K562 (cell line): Measurements from ENCODE around the gene URAD. TPM values are rescaled to one million over a fixed set of nuclear protein-coding genes. Genes with fewer than 3 reads are reported as not detected.

Experiments
- ATAC-seq: fragments of 200-7000 bp; cut with Tn5 transposase; 3 replicates; pipeline ENCODE4 v1.9.1; 2020; ENCODE audit warnings: moderate library complexity
- BruUV-seq: library from RNA; stranded (reverse); fragments of 400-500 nt; replicated peaks from 2 replicates; lab custom pipeline; 2021; lab: Mats Ljungman, UMichigan
- CTCF ChIA-PET: fragments of 300-600 bp; formaldehyde crosslinking; extraction: SDS; loops from one replicate; lab custom pipeline; 2021; ENCODE audit warnings: low intra/inter-chr PET ratio; lab: Yijun Ruan, JAX
- POLR2A ChIA-PET: fragments of 300-600, 350-650 bp; sonication (Branson Sonifier 250); formaldehyde crosslinking; extraction: SDS; loops from one replicate; lab custom pipeline; 2021; ENCODE audit warnings: antibody characterized with exemption, inconsistent platforms; lab: Yijun Ruan, JAX
- DNase-seq, 4 experiments: peaks; one replicate each; pipeline versions ENCODE4 v3.0.0 to v3.0.0-alpha.2; 2011 to 2018; ENCODE audit warnings: low spot score in 3 of 4, mixed read lengths in 3 of 4; ENCODE audit errors: extremely low read depth in 1 of 4
- FAIRE-seq: peaks from 2 replicates; lab custom pipeline; 2011; peaks lifted over from hg19 to GRCh38; lab: Jason Lieb, UNC
- H2AFZ ChIP-seq: 2 replicates; pipeline ENCODE4 v1.6.0; 2011; ENCODE audit warnings: low read depth, low read length, control low read depth, inconsistent platforms
- H3K27ac ChIP-seq: fragments of 200-600 bp; 3 replicates; pipeline ENCODE4 v1.8.0; 2011; ENCODE audit warnings: low read depth, mild to moderate bottlenecking, control low read depth, inconsistent platforms, low read length, moderate library complexity, mixed read lengths; ENCODE audit errors: extremely low read depth
- H3K27me3 ChIP-seq, 2 experiments: fragments of 300-600 bp in 1 of 2; 2 replicates in 1 of 2; 3 replicates in 1 of 2; pipeline versions ENCODE4 v1.6.0 to v1.8.0; 2011; ENCODE audit warnings: inconsistent platforms in 2 of 2, low read length in 2 of 2, mild to moderate bottlenecking in 1 of 2, mixed read lengths in 1 of 2, moderate library complexity in 1 of 2; ENCODE audit not compliant: control insufficient read depth in 2 of 2, insufficient read depth in 2 of 2
- H3K36me3 ChIP-seq: fragments of 300-600 bp; 3 replicates; pipeline ENCODE4 v1.8.0; 2011; ENCODE audit warnings: mild to moderate bottlenecking, low read length, inconsistent platforms; ENCODE audit not compliant: control insufficient read depth, insufficient read depth
- H3K4me1 ChIP-seq, 2 experiments: fragments of 200-600 bp in 1 of 2; replicated peaks in 1 of 2; 2 replicates in 1 of 2; 3 replicates in 1 of 2; pipeline versions ENCODE4 v1.5.1 to v1.8.0; 2011; ENCODE audit warnings: inconsistent platforms in 2 of 2, low read length in 2 of 2, mild to moderate bottlenecking in 1 of 2, mixed read lengths in 1 of 2, moderate library complexity in 1 of 2; ENCODE audit not compliant: control insufficient read depth in 2 of 2, insufficient read depth in 2 of 2
- H3K4me2 ChIP-seq: 2 replicates; pipeline ENCODE4 v1.6.1; 2011; ENCODE audit warnings: low read length, control low read depth, inconsistent platforms, mixed read lengths; ENCODE audit not compliant: insufficient read depth
- H3K4me3 ChIP-seq: fragments of 200-600 bp; sonication (generic), shearing (Covaris generic); 2 replicates; pipeline ENCODE4 v1.5.1; 2016; ENCODE audit warnings: control low read depth, inconsistent platforms
- H3K79me2 ChIP-seq: fragments of 200-600 bp; 3 replicates; pipeline ENCODE4 v1.8.0; 2011; ENCODE audit warnings: low read length, inconsistent platforms; ENCODE audit not compliant: control insufficient read depth, insufficient read depth
- H3K9ac ChIP-seq, 2 experiments: 2 replicates each; pipeline versions ENCODE4 v1.6.0 to v1.6.1; 2011; ENCODE audit warnings: low read depth in 2 of 2, low read length in 2 of 2, control low read depth in 1 of 2, inconsistent platforms in 1 of 2, mild to moderate bottlenecking in 1 of 2, mixed read lengths in 1 of 2; ENCODE audit not compliant: insufficient read depth in 1 of 2
- H3K9me1 ChIP-seq: one replicate; pipeline ENCODE4 v1.6.0; 2011; ENCODE audit warnings: inconsistent platforms, mild to moderate bottlenecking, low read length, moderate library complexity; ENCODE audit not compliant: control insufficient read depth, insufficient read depth
- H3K9me3 ChIP-seq: replicated peaks from 2 replicates; pipeline ENCODE4 v1.5.1; 2011; ENCODE audit warnings: low read depth, low read length, inconsistent platforms; ENCODE audit not compliant: control insufficient read depth, insufficient read depth
- H4K20me1 ChIP-seq: replicated peaks from 2 replicates; pipeline ENCODE4 v1.6.1; 2011; ENCODE audit warnings: low read length, inconsistent platforms, mixed read lengths; ENCODE audit not compliant: control insufficient read depth, insufficient read depth
- BACH1 ChIP-seq: fragments of 200-800 bp; sonication (Bioruptor generic); IDR thresholded peaks from 2 replicates; pipeline ENCODE4 v1.6.1; 2016; ENCODE audit warnings: missing genetic modification characterization, missing compliant biosample characterization
- CBX8 ChIP-seq: fragments of 200-600 bp; sonication (generic); IDR thresholded peaks from 2 replicates; pipeline ENCODE4 v1.6.1; 2012; ENCODE audit warnings: borderline replicate concordance, mixed run types, low read depth, mild to moderate bottlenecking, moderate library complexity, mixed read lengths, low read length, control low read depth, inconsistent platforms; ENCODE audit not compliant: poor library complexity, severe bottlenecking; ENCODE audit errors: extremely low read depth
- YY1 ChIP-seq, 3 experiments: IDR thresholded peaks; 2 replicates each; pipeline ENCODE4 v1.6.1; 2011; ENCODE audit warnings: low read length in 2 of 3, mild to moderate bottlenecking in 2 of 3, moderate library complexity in 2 of 3, borderline replicate concordance in 1 of 3, control low read depth in 1 of 3, low read depth in 1 of 3; ENCODE audit not compliant: insufficient read depth in 3 of 3, insufficient replicate concordance in 2 of 3, control insufficient read depth in 1 of 3, insufficient read length in 1 of 3; ENCODE audit errors: extremely low read depth in 1 of 3
- WGBS: fragments of 100-300 bp; shearing (Covaris generic); methylation state at CpG from one replicate; pipeline ENCODE4 v1.1.6; 2016; ENCODE audit warnings: low coverage, mixed read lengths; ENCODE audit not compliant: insufficient coverage; ENCODE audit errors: missing lambda C conversion rate; 5-methylcytosine and 5-hydroxymethylcytosine counted together
- in situ Hi-C: fragments of 300-500 bp; cut with MboI; formaldehyde crosslinking; loops from 4 replicates; pipeline ENCODE4 v1.15.0; 2018; ENCODE audit warnings: inconsistent platforms, mixed read lengths
- intact Hi-C: fragments of 100-400 bp; cut with micrococcal nuclease; formaldehyde crosslinking; loops from 2 replicates; pipeline ENCODE4 v1.14.2; 2022
- polyA plus RNA-seq, 8 experiments: library from polyadenylated mRNA; depleted of rRNA in 4 of 8; stranded (reverse) in 5 of 8; unstranded in 3 of 8; fragments of >200 nt; fragmentation: Nextera tagmentation in 2 of 8; fragmentation: Illumina TruSeq in 1 of 8; extraction: Ambion mirVana in 2 of 8; extraction: Trizol in 1 of 8; gene quantifications; 2 replicates each; pipeline versions ENCODE4 v1.2.1 to v1.2.3, GENCODE V29; 2011 to 2014; ENCODE audit warnings: inconsistent platforms in 1 of 8, missing spikeins in 1 of 8
- total RNA-seq, 7 experiments: library from RNA; depleted of rRNA in 6 of 7; stranded (reverse); fragments of >200 nt in 6 of 7; fragmentation: Illumina TruSeq in 2 of 7; extraction: Trizol in 2 of 7; gene quantifications; 2 replicates each; pipeline versions ENCODE4 v1.2.1 to v1.2.3, GENCODE V29; 2011 to 2021; ENCODE audit warnings: low replicate concordance in 1 of 7

Gene URAD
- total and polyA plus RNA-seq, 9 of the 15 experiments (the other 6 are each of a cell fraction or from before 2014, with no cell fraction given), result not detected

DNA sequence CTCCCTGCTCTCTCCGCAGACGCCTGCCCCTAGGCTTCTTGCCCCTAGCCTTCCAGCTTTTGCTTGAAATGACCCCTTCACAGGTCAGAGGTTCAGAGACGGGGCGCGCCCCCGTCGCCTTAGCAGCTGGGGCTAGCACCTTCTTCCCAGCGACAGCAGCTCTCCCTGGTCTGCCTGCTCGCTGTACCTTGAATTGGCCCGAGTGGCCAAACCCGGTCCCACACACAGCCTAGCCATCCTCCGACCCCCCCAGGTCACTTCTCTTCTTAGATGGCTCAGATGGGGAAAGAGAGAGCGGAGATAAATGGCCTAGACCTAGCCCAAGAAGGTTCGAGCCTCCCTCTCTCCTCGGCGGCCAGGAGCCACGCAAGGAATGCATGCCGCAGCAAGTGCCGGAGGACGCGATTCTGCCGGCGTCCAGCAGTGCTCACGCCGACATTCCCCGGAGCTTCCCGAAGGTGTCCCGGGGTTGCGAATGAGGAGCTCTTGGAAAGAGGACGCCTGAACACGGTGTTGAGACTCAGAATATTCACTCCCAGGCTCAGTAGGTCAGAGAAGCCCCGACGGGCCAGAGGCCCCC, 20.7 kb downstream of the URAD start (continued):
- TF ChIP-seq CBX8, result no peak
- no peak for TF ChIP-seq BACH1

GRCh38 chr13:27967203-27967735, 21.2 kb downstream of the URAD start:
- no TSS peak for BruUV-seq
- H3K4me2 ChIP-seq, result no peak overlapping the region

More at GRCh38 chr13:27967203-27967735, 21.2 kb downstream of the URAD start:
- no peaks in the 10 kb centered on the region for H3K36me3 ChIP-seq
- no peaks in the 10 kb centered on the region; the same call in 1 of the 2 replicates for H4K20me1 ChIP-seq
- FAIRE-seq, result no peak
- no peak overlapping the region for H2AFZ ChIP-seq
- no peaks in the 10 kb centered on the region for H3K79me2 ChIP-seq
- H3K27me3 ChIP-seq, result peaks cover 12 to 83% of the 10 kb centered on the region in 2 experiments; a peak in 4 of 5 replicates
- ChIA-PET CTCF (no interaction called here), POLR2A (no interaction called here)
- no peak for TF ChIP-seq YY1 (IDR thresholded peaks at IDR 0.05; ENCODE audit: borderline replicate concordance in 1 of 3, control insufficient read depth in 1 of 3, extremely low read depth in 1 of 3, insufficient read depth in 3 of 3, insufficient read length in 1 of 3, insufficient replicate concordance in 2 of 3, low read depth in 1 of 3, low read length in 2 of 3)
- in situ Hi-C loops, result loop anchor here (25.0 kb wide), 1 partner anchor 455 kb away; no protein-coding TSS in a partner anchor
- no peak overlapping the region for H3K4me3 ChIP-seq
- H3K9me3 ChIP-seq, result no peaks in the 10 kb centered on the region
- no peak for DNase-seq
- WGBS, result 4% methylated on average over 16 of the region's 18 CpGs
- H3K27ac ChIP-seq, result no peak overlapping the region
- no peak overlapping the region for H3K9ac ChIP-seq
- no peak for ATAC-seq
- H3K4me1 ChIP-seq, result no peaks in the 10 kb centered on the region; a peak in 1 of 5 replicates
- intact Hi-C loops, result no loop called here
- no peaks in the 10 kb centered on the region for H3K9me1 ChIP-seq
